ENCODE results near the gene ABHD6. TPM values are rescaled to one million over a fixed set of nuclear protein-coding genes. Genes with fewer than 3 reads are reported as not detected.

The ABHD6 gene
- total RNA-seq, 1 experiment from 2014 or later, result 12.7 TPM

GRCh38 chr3:58324391-58325390 is 87.1 kb downstream of the ABHD6 start:
- ATAC-seq, result no peak
- Histone ChIP-seq H4K20me1 (ENCODE audit: insufficient read depth) (no peaks in the 10 kb centered on the region), H3K27ac (ENCODE audit: low read depth, low read length) (no peak overlapping the region), H3K9me2 (ENCODE audit: insufficient read depth) (no peaks in the 10 kb centered on the region), H3K9me3 (ENCODE audit: control insufficient read depth in 1 of 2, insufficient read depth in 1 of 2, low read depth in 1 of 2, low read length in 2 of 2) (no peaks in the 10 kb centered on the region), H3K36me3 (ENCODE audit: control insufficient read depth in 1 of 2, insufficient read depth in 2 of 2, low read length in 2 of 2) (no peaks in the 10 kb centered on the region), H3K79me2 (ENCODE audit: insufficient read depth, low read length) (no peaks in the 10 kb centered on the region), H3K9ac (ENCODE audit: low read length) (no peak overlapping the region), H3K27me3 (ENCODE audit: insufficient read depth, low read length) (no peaks in the 10 kb centered on the region), H3K4me3 (replicated peaks in 1 of 2; ENCODE audit: low read depth in 1 of 2, low read length in 2 of 2) (no peak overlapping the region), H3K4me1 (ENCODE audit: control insufficient read depth in 1 of 2, insufficient read depth in 2 of 2, low read length in 2 of 2) (no peaks in the 10 kb centered on the region), H2AFZ (ENCODE audit: low read depth, low read length, poor library complexity, severe bottlenecking) (no peak overlapping the region), H3K4me2 (ENCODE audit: low read length) (no peak overlapping the region)
- no peak for DNase-seq (ENCODE audit: low read depth, low spot score)
- BruUV-seq (replicated peaks), result no TSS peak
- TF ChIP-seq SRF (IDR thresholded peaks at IDR 0.05; ENCODE audit: low read depth) (no peak), EGR1 (IDR thresholded peaks at IDR 0.05; ENCODE audit: low read depth) (no peak), YY1 (IDR thresholded peaks at IDR 0.05; ENCODE audit: extremely low read depth, insufficient replicate concordance, low read depth, low read length) (no peak), SIN3A (IDR thresholded peaks at IDR 0.05; ENCODE audit: low read depth) (no peak), CBX3 (IDR thresholded peaks at IDR 0.05; ENCODE audit: low read depth) (no peak), ATF3 (IDR thresholded peaks at IDR 0.05) (no peak), RAD21 (IDR thresholded peaks at IDR 0.05; ENCODE audit: low read depth) (no peak), MAX (IDR thresholded peaks at IDR 0.05) (no peak), ZNF274 (IDR thresholded peaks at IDR 0.05; ENCODE audit: low read depth, low read length) (no peak), JUND (IDR thresholded peaks at IDR 0.05) (no peak), FOSL1 (IDR thresholded peaks at IDR 0.05; ENCODE audit: low read depth) (no peak), POLR2AphosphoS5 (IDR thresholded peaks at IDR 0.05; ENCODE audit: low read depth, low read length) (no peak), POLR2A (IDR thresholded peaks at IDR 0.05; ENCODE audit: borderline replicate concordance, extremely low read depth, insufficient read depth, insufficient read length) (no peak), EZH2phosphoT487 (IDR thresholded peaks at IDR 0.05; ENCODE audit: borderline replicate concordance) (no peak), CTCF (IDR thresholded peaks at IDR 0.05 in 2 of 3, conservative IDR thresholded peaks at IDR 0.05 in 1 of 3; ENCODE audit: borderline replicate concordance in 1 of 3, insufficient read depth in 1 of 3, low read depth in 2 of 3, low read length in 2 of 3) (no peak), ELF1 (IDR thresholded peaks at IDR 0.05; ENCODE audit: borderline replicate concordance, low read depth) (no peak), TCF7L2 (IDR thresholded peaks at IDR 0.05; ENCODE audit: borderline replicate concordance, extremely low read depth, insufficient read depth, insufficient read length) (no peak), ZFX (IDR thresholded peaks at IDR 0.05) (no peak)
- TF ChIP-seq, protein P1, sequence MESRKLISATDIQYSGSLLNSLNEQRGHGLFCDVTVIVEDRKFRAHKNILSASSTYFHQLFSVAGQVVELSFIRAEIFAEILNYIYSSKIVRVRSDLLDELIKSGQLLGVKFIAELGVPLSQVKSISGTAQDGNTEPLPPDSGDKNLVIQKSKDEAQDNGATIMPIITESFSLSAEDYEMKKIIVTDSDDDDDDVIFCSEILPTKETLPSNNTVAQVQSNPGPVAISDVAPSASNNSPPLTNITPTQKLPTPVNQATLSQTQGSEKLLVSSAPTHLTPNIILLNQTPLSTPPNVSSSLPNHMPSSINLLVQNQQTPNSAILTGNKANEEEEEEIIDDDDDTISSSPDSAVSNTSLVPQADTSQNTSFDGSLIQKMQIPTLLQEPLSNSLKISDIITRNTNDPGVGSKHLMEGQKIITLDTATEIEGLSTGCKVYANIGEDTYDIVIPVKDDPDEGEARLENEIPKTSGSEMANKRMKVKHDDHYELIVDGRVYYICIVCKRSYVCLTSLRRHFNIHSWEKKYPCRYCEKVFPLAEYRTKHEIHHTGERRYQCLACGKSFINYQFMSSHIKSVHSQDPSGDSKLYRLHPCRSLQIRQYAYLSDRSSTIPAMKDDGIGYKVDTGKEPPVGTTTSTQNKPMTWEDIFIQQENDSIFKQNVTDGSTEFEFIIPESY (IDR thresholded peaks at IDR 0.05; ENCODE audit: extremely low read depth, insufficient replicate concordance, low read length), result no peak
- ChIA-PET POLR2A (no interaction called here), RAD21 (ENCODE audit: low non-redundant PET in 1 of 2, low total read pairs in 2 of 2, uncharacterized antibody in 2 of 2, unreplicated experiment in 2 of 2) (no interaction called here), CTCF (interaction anchor here (0.8 to 1.3 kb wide), 2 partner anchors 8 to 16 kb away, joined by 3 read pairs; no protein-coding TSS in a partner anchor)
- intact Hi-C loops (cut with micrococcal nuclease), result loop anchor here (5.0 kb wide), 1 partner anchor 308 kb away; no protein-coding TSS in a partner anchor
